Activated CD8-positive, alpha-beta memory T cell treated with anti-CD3 and anti-CD28 coated beads, Interleukin-2, amount 50 U/mL, for 1 hour (primary cell): Measurements from ENCODE around the gene TMEM259.
A peak's percentile ranks its signal among the peaks of the same experiment; 100 is the strongest.

Experiments
- DNase-seq: peaks from one replicate; pipeline ENCODE4 v3.0.0-alpha.2; 2020; ENCODE audit errors: extremely low read depth

TMEM259 gene

DNA sequence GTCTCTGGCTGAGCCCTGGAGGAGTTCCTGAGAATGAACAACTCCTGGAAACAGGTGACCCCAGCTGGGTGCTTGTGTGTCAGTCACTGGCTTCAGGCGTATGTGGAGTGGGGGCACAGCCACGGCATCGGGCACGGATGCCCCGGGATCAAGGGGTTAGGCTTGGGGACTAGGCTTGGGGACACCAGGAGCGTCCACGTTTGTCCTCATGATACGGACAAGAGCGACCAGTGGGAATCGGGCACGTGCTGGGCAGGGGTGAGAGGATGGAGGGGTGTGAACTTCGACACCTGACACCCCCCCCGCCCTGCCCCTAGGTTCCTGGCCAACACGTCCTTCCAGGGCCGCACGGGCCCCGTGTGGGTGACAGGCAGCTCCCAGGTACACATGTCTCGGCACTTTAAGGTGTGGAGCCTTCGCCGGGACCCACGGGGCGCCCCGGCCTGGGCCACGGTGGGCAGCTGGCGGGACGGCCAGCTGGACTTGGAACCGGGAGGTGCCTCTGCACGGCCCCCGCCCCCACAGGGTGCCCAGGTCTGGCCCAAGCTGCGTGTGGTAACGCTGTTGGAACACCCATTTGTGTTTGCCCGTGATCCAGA, 16.6 kb downstream of the TMEM259 start:
- DNase-seq: no peak

DNA sequence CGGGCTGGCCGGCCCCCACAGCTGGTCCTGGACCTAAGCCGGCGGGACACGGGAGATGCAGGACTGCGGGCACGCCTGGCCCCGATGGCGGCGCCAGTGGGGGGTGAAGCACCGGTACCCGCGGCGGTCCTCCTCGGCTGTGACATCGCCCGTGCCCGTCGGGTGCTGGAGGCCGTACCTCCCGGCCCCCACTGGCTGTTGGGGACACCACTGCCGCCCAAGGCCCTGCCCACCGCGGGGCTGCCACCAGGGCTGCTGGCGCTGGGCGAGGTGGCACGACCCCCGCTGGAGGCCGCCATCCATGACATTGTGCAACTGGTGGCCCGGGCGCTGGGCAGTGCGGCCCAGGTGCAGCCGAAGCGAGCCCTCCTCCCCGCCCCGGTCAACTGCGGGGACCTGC, 17.6 kb downstream of the TMEM259 start:
- DNase-seq: no peak

DNA sequence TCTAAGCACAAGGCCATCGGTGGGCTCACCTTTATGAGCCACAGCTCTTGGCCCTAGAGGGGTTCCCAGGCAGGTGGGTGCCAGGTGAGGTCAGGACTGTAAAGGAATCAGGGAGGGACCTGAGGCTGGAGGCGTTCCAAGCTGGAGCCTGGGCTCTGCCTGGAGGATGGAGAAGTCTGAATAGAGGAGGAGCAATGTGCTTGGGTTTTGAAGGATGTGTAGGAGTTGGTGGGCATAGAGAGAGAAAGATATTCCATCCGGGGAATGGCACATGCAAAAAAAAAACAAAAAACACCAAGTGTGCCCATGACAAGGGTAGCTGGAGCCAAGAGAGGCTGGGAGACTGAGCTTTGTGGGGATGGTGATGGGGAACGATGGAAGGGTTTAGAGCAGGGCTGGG, 18.3 kb downstream of the TMEM259 start:
- no peak for DNase-seq

DNA sequence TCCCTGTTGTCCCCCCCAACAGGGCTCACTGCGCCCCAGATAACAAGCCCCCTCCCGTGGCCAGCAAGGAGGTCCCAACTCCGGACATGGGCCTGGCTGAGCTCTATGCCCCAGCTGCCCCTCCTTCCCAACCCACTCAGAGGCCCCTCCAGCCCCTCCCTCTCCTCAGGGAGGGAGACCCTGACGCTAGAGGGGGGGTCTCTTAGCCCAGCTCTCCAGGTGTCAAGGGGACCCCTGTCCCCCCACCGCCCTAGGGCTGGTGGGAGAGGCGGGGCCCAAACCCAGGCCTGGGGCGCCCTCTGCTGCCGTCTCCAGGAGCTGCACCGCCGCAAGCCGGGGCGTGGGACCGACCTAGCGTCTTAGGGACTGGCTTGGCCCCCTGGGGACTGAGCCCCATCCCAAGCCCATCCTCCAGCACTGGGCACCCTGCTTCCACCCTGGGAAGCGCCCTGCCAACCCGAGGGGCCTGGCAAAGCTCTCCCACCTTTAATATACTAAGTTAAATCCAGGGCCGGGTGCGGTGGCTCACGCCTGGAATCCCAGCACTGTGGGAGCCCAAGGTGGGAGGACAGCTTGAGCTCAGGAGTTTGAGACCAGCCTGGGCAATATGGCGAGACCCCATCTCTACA, 19.3 kb downstream of the TMEM259 start:
- no peak for DNase-seq

DNA sequence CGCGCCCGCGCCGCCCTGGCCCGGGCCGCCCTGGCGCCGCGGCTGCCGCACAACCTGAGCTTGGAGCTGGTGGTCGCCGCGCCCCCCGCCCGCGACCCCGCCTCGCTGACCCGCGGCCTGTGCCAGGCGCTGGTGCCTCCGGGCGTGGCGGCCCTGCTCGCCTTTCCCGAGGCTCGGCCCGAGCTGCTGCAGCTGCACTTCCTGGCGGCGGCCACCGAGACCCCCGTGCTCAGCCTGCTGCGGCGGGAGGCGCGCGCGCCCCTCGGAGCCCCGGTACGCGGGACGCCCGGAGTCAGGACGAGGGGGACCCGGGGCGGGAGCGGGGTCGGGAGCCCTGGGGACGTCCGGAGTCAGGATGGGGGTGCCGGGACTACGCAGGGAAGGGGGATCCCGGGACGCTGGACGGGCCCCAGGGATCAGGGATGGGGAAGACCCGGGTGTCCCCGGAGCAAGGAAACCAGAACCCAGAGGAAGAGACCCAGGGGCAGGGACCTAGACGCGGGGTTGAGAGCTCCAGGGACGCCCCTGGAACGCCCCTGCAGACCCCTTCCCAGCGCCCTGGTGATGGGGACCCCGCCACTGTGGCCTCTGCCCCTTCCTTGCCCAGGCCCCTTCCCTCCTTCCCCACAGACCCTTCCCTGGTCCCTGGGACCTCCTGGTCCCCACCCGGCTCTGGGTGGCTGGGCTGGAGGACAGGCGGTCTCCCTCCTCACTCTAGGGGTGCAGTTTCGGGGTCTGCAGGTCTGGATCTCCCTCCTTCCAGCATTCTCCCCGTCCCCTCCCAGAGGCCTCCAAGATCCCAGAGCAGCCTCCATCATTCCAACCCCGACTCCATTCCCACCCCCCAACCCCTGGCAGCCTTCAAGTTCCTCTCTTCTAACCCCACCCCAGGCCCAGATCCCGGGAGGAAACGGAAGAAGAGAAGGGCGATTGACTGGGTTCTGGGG, 20.1 kb downstream of the TMEM259 start:
- no peak for DNase-seq

DNA sequence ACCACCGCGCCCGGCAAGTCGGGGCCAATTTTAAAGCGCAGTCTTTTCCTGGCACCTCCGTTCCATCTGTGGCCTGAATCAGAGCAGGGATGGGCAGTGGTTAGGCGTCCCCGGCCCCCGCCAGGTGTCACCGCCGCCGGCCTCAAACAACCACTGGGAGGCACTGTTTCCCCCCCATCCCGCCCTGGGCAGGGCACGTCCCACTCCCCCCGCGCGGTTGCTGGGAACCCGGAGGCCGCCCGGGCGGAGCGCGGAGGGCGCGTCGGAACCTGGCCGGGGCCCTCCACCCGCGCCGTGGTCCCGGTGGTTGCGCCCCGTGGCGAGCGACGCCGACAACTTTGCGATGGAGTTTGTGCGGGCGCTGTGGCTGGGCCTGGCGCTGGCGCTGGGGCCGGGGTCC, 20.8 kb downstream of the TMEM259 start, which contains the start of gene GRIN3B:
Gene GRIN3B, plus strand, starts transcription at position 325 of the 400 bp plus-strand sequence. Its CDS starts 19 bp downstream, at position 344.
- peak; percentile 45 for DNase-seq

DNA sequence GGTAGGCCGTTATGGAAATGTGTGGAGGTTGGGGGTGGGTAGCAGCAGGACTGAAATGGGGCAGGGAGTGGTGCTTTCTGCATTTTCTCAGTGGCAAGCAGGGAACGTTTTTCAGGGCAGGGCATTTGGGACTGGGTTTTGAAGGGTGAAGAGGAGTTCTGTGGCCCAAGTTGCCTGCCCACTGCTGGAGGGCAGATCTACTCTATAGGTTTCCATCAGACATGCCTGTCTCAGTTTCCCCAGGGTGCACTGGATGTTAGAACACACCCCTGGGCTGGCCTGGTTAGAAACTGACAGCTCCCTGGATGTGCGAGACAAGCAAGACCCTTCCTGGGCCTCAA, 21.6 kb downstream of the TMEM259 start:
- DNase-seq: no peak

DNA sequence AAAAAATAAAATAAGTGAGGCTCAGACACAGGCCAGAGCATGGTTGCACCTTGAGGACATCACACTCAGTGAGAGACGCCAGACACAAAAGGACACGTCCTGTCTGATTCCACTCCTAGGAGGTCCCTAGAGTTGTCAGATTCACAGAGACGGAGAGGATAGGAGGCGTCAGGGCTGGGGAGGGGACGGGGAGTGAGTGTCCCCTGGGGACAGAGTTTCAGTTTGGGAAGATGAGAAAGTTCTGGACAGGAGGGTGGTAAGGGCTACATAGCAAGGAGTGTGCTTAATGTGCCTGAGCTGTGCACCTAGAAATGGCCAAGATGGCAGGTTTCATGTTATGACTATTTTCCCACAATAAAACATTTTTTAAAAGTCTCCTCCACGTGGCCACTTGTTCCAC, 22.9 kb downstream of the TMEM259 start:
- no peak for DNase-seq

DNA sequence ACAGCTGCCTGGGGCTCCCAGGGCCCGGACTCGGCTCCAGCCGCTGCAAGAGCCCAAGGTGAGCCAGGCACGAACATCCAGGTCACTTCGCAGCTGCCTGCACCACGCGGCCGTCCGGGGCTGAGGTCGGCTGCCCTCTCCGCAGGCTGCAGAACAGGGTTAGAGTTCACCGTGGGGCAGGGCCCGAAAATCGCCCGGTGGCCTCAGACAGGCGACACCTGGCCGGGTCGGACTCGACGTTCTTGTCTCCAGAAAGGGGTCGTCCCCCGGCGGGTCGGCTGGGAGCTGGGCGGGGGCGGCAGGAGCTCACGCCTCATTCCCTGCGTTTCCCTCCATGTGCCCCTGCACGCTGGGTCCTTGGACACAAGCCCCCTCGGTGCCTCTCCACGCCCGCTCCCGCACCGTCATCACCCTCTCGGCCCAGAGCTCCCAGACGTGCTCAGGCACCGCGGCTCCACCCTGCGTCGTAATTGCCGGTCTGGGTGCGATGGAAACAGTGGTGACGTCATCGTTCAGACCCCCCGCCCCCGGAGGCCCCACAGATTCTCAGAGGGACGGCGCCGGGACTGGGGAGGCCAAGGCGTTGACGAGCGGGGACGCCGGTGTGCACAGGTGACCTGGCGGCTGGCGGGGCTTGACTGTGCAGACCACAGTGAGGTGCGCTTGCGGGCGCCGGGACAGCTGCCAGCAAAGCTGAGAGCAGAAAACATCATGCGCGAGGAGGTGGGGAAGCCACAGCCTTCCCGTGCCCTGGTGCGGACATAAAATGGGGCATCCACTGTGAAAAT, 24.7 kb downstream of the TMEM259 start:
- DNase-seq: peak; percentile 96

DNA sequence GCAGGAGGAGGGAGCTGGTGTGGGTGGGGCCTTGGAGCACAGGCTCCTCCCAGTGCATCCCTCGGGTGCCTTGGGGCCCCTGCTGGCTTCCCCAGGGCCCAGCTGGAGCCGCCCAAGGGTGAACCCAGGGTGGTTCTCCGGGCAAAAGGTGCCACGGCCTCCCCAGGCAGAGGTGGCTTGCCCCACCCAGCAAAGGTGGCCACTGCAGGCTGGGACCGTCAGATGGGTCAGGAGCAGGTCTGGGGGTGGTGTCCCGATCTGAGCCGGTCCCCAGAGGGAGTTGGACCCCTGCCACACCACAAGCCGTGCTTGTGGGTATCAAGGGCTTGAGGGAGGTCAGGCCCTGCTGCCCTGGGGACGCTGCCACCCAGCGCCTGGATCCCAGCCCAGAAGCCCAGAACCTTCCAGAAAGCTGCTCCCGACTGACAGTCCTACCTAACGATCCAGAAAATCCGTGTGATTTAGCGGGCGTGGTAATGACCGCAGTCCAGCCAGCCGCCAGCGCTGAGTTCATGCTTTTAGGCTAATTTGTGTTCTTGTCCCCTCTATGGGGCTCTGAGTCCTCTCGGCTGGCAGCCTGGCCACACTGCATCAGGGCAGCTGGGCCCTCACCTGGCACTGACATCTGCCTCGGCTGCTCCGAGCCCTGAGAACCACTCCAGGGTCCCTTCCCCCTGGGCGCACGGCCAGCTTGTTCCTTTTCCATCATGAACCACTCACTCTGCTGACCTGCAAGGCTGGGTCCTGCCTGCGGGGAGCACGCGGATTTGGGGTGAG, 25.7 kb downstream of the TMEM259 start:
- DNase-seq: no peak

DNA sequence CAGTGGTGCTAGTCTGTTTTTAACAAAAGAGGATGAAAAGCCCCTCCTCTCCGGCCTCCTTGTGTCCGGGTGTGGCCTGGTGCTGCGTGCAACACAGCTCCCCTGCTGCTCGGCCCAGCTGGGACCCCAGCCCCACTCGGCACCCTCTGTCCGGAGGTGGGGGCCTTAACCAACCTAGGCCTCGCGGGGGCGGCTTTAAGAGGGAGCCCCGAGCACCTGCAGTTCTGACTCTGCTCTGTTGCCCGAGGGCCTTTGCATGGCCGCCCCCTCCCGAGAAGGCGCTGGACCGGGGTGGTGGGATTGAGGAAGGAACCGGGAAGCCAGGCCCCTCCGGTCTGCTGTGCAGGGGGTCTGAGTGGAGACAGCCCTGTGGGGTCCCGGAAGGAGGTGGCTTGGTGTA, 26.4 kb downstream of the TMEM259 start:
- no peak for DNase-seq

DNA sequence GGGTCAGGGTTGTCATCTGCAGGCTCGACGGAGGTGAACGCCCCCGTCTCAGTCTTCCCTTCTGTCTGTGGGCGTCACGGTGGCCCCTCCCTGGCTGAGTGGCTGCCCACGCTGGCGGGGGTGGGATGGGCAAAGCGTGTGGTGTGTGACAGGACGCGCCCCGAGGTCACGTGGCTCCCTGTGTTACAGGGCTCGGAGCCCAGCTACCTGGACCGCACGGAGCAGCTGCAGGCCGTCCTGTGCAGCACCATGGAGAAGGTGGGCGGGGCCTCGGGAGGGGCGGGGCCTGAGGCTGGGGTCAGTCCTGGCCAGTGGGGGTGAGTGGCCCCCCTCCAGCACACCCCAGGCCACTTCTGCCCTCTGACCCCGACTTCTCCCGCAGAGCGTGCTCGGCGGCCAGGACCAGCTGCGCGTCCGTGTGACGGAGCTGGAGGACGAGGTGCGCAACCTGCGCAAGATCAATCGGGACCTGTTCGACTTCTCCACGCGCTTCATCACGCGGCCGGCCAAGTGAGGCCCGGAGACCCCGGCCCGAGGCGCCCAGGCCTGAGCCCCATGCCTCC, 27.0 kb downstream of the TMEM259 start:
- no peak for DNase-seq

DNA sequence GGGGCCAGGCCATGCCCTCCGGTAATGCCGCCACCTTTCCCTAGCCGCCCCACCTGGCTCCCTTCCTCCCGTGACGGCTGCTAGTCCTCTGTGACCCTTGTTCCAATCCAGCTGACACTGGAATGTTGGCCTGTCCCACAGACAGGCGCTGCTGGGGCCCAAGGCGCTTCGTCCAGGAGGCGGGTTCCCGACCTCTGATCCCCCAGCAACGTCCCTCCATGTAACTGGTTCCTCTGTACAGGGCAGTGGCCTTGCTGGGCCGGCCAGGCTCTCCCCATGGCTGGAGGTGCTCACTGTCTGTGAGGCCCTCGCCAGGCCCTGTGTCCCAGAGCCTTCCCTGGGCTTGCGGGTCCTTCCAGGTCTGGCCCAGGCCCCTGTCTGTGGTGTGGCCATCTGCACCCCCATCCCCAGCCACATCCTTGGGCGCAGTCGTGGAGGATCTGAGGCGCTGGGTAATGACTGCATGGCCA, 27.5 kb downstream of the TMEM259 start:
- no peak for DNase-seq

DNA sequence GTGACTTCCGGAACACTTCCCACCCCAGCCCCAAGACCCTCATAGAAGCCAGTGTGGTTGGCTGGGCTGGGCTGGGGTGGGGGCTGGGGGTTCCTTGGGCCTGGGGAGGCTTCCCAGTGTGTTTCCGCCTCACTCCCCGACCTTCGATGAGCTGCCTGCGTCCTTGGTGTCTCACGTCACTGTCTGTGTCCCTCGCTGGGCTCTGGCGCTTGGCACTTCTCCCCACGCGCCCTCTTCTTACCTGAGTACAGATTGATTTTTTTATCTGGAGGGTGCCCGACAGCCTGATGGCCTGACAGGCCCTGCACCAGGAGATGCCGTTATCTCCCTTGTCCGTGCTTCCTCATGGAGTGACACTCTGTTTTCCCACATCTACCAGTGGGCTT, 28.3 kb downstream of the TMEM259 start:
- no peak for DNase-seq

DNA sequence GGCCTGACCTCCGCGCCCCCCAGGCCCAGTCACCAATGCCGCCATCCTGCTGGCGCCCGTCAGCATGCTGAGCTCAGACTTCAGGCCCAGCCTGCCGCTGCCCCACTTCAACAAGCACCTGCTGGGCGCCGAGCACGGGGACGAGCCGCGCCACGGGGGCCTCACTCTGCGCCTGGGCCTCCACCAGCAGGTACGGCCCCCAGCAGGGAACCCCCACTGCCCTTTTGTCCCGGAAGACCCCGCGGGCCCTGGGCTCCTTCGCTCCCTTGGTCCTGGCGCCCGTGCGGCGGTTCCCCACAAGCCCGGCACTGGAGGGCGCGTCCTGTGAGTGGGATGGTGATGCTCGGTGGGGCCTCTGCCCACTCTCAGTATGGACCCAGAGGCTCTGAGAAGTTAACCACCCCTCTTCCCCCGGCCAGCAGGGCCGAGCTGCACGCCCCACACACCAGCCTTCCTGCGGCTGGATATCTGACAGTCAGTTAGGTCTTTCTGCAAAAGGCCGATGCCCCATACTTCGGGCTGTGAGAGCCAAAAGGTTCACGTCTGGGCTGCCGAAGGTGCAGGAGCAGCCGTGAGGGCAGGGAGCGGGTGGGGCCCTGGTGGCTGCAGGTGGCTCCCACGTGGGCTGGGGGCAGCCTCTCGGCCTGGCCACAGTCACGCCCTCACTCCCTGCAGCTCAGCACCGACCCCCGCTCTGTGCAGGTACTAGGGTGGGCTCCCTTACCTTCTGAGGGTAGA, 28.8 kb downstream of the TMEM259 start:
- DNase-seq: no peak

DNA sequence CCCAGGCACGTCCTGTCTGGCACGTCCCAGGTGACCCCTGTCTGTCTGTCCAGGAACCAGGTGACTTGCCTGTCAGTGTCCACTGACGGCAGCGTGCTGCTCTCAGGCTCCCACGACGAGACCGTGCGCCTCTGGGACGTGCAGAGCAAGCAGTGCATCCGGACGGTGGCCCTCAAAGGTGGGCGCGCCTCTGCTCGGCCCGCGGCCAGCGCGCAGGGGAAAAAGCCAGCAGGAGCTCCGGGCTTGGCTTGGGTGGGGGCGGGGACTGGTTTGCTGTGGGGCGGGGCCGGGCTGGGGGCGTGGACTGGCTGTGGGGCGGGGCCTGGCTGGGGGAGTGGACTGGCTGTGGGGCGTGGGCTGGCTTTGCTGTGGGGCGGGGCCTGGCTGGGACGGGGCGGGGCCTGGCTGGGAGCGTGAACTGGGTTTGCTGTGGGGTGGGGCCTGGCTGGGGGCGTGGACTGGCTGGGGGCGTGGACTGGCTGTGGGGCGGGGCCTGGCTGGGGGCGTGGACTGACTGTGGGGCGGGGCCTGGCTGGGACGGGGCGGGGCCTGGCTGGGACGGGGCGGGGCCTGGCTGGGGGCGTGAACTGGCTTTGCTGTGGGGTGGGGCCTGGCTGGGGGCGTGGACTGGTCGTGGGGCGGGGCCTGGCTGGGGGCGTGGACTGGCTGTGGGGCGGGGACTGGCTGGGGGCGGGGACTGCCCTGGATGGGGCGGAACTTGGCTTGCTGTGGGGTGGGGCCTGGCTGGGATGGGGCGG, 29.6 kb downstream of the TMEM259 start:
- DNase-seq: peak; percentile 50

DNA sequence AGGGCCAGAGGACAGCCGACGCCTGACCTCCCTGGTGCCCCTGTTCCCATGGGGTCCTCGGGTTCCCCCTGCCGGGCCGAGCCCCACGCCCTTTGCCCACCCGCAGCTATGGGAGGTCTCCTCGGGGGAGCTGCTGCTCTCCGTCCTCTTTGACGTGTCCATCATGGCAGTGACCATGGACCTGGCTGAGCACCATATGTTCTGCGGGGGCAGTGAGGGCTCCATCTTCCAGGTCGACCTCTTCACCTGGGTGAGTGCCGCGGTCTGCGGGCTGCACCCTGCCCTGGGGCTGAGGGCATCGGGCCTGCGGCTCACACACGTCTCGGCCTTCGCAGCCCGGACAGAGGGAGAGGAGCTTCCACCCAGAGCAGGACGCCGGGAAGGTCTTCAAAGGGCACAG, 30.2 kb downstream of the TMEM259 start:
- DNase-seq: no peak

DNA sequence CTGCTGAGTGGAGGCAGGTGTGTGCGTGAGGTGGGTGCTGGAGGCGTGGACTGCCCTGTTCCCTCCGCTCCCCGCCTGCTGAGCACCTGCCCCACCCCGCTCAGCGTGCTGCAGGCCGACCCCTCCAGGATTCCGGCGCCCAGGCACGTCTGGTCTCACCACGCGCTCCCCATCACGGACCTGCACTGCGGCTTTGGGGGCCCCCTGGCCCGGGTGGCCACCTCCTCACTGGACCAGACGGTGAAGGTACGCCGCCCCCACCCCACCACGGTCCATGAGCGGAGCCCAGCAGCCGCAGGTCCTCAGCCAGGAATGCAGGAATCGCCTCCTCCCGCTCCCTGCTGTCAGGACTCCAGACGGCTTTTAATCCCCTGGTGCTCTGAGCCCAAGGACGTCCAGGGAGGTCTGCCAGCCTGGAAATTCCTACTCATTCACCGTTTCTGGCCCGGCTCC, 30.8 kb downstream of the TMEM259 start:
- no peak for DNase-seq

DNA sequence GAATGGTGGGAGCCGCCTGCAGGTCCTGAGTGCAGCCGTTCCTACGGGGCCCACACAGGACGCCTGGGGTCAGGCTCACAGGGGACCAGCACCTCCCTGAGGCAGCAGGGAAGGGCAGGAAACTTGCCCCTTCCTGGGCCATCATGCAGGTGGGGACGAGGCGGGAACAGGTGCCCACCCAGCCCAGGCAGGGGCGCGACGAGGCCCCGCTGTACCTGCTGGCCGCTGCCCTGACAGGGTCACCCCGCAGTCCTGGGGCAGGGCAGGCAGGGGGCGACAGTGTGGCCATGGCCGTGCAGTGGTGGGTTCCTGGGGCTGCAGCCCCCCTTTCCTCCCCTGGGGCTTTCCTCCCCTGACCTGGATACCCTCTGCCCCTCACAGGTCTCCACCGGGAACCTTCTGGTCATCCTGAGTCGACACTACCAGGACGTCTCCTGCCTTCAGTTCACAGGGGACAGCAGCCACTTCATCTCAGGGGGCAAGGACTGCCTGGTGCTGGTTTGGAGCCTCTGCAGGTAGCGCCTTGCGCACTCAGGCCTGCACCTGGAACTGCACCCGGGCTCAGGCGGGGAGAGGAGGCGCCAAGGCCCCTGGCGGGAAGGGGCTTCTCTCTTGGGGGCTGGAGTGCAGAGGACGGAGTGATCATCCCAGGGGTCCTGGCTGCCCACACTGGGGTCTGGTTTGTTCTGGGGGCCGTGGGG, 31.4 kb downstream of the TMEM259 start:
- DNase-seq: no peak
